Cardiac muscle cell (in vitro differentiated cells and primary cell): ENCODE results near the gene SH3PXD2A. TPM values are rescaled to one million over a fixed set of nuclear protein-coding genes. Genes with fewer than 3 reads are reported as not detected.

ENCODE experiments used
- DNase-seq, 2 donors: peaks; one replicate each; pipeline versions ENCODE4 v3.0.0 to v3.0.0-alpha.2; 2010 to 2017; ENCODE audit warnings: low read depth in 1 of 2, low spot score in 1 of 2
- H3K27ac ChIP-seq: fragments of 200-600 bp; sonication (generic); 2 replicates; pipeline ENCODE4 v1.5.1; 2016
- H3K27me3 ChIP-seq: fragments of 200-600 bp; sonication (generic); 2 replicates; pipeline ENCODE4 v1.6.0; 2016; ENCODE audit warnings: control low read depth
- H3K36me3 ChIP-seq: fragments of 200-600 bp; sonication (generic); 2 replicates; pipeline ENCODE4 v1.5.1; 2016; ENCODE audit warnings: control low read depth
- H3K4me1 ChIP-seq: fragments of 200-600 bp; sonication (generic); 2 replicates; pipeline ENCODE4 v1.8.1; 2017; ENCODE audit warnings: low read depth, mild to moderate bottlenecking, mixed run types
- H3K4me3 ChIP-seq: fragments of 200-600 bp; sonication (generic); 2 replicates; pipeline ENCODE4 v1.5.1; 2016; ENCODE audit warnings: mild to moderate bottlenecking
- H3K9me3 ChIP-seq: fragments of 200-600 bp; sonication (generic); 2 replicates; pipeline ENCODE4 v1.5.1; 2017; ENCODE audit warnings: low read depth, mild to moderate bottlenecking, control low read depth
- polyA plus RNA-seq: library from polyadenylated mRNA; unstranded; fragments of >200 nt; fragmentation: Nextera tagmentation; extraction: Ambion mirVana; gene quantifications from 2 replicates; pipeline ENCODE4 v1.2.1, GENCODE V29; 2016
- total RNA-seq: library from RNA; depleted of rRNA; stranded (reverse); fragments of >200 nt; gene quantifications from 2 replicates; pipeline ENCODE4 v1.2.3, GENCODE V29; 2016
- TF ChIP-seq, protein P1 (sequence below): IDR thresholded peaks from 2 replicates; pipeline ENCODE4 v1.5.1; 2012; ENCODE audit warnings: low read depth, mild to moderate bottlenecking, low read length

Gene SH3PXD2A
- total and polyA plus RNA-seq, 2 experiments from 2014 or later: 32.2 to 75.9 TPM

DNA sequence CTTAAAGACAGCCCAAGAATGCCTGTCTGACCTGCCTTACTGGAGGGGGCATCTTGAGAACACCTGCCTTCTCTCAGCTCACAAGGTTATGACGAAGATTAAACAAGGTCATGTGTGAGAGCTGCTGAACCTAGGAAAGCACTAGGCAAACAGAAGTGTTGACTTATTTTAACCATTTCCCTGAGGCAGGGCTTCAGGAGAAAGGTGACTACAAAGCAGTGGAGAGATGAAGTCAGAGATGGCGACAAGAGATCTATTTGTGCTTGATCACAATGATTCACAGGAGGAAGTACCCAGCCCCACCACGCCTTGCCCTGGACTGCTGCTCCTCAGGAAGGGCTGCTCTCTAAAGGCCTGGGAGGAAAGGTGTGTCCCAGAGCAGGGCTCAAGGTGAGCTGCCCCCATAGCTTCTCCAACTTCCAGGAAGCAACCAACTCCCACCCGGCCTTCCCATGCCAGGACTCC lies 34.9 kb upstream of the SH3PXD2A start:
- TF ChIP-seq, protein P1, sequence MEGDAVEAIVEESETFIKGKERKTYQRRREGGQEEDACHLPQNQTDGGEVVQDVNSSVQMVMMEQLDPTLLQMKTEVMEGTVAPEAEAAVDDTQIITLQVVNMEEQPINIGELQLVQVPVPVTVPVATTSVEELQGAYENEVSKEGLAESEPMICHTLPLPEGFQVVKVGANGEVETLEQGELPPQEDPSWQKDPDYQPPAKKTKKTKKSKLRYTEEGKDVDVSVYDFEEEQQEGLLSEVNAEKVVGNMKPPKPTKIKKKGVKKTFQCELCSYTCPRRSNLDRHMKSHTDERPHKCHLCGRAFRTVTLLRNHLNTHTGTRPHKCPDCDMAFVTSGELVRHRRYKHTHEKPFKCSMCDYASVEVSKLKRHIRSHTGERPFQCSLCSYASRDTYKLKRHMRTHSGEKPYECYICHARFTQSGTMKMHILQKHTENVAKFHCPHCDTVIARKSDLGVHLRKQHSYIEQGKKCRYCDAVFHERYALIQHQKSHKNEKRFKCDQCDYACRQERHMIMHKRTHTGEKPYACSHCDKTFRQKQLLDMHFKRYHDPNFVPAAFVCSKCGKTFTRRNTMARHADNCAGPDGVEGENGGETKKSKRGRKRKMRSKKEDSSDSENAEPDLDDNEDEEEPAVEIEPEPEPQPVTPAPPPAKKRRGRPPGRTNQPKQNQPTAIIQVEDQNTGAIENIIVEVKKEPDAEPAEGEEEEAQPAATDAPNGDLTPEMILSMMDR: no peak
- DNase-seq: no peak
- H3K4me3 ChIP-seq: no peak overlapping the region
- H3K27me3 ChIP-seq: no peaks in the 10 kb centered on the region
- no peaks in the 10 kb centered on the region for H3K4me1 ChIP-seq
- peaks cover 16% of the 10 kb centered on the region for H3K36me3 ChIP-seq
- H3K27ac ChIP-seq: no peak overlapping the region
- no peaks in the 10 kb centered on the region for H3K9me3 ChIP-seq

DNA sequence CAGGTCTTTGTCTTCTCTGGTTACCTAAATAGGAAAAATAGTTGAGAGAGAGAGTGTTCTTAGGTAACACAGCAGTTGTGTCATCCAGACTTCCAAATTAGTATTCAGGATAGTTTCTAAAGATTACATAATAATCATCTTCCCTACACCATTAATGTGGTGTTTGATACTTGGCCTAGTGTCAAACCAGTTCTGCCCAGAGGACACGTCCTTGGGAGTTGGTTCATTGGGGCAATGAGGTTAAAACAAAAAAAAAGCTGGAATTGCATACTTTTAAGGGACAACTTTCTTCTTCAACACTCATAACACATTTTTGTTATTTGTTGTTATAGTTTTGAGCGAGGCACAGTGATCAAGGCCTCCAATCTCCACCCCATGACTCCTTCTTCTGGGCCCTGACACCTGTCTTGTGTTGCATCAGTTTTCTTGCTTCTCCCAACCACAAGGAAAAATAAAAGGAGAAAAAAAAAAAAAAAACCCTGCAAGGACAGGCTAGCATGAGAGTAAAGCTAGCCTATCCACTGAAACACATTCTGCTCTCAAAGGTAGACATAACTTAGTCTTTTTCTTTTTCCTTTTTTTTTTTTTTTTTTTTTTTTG lies 33.8 kb upstream of the SH3PXD2A start:
- no peaks in the 10 kb centered on the region for H3K27me3 ChIP-seq
- no peaks in the 10 kb centered on the region for H3K9me3 ChIP-seq
- TF ChIP-seq, protein P1: no peak
- H3K27ac ChIP-seq: no peak overlapping the region
- peaks cover 16% of the 10 kb centered on the region for H3K36me3 ChIP-seq
- DNase-seq: no peak
- no peaks in the 10 kb centered on the region for H3K4me1 ChIP-seq
- no peak overlapping the region for H3K4me3 ChIP-seq

DNA sequence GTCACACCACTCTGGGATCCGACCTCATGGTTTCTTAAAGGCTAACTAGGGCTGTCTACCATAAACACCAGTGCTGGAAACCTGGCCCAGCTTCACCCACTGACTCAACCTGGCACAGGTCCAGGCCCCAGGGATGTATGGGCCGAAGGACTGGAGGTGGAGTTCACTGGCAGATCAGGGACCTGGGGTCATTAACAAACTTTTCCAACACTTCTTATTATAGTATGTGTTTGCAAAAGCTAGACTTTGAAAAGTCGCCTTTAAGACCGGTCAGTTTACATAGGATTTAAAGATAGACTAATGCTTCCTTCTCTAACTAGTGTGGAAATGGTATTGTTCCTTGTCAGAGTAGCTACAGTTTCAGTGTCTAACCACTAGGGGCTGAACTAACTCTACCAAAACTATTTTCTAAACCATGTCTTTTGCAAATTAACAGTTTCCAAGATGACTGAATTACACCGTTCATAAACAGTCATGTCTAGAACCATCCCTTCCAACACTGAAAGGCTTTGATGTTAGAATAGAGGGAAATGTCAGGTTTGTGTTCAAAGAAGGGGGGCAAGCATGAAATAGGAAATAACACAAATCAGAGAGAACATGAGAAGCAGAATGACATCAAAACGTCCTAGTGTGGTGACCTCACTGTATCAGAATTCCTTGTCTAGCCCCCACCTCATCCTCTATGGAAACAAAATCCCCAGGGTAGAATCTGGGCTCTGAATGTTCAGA lies 32.9 kb upstream of the SH3PXD2A start:
- Histone ChIP-seq H3K9me3 (no peaks in the 10 kb centered on the region), H3K36me3 (peaks cover 16% of the 10 kb centered on the region), H3K4me3 (no peak overlapping the region), H3K27ac (no peak overlapping the region), H3K4me1 (no peaks in the 10 kb centered on the region), H3K27me3 (no peaks in the 10 kb centered on the region)
- peak; percentile 42 to 83 for DNase-seq
- TF ChIP-seq, protein P1: peak; percentile 81

DNA sequence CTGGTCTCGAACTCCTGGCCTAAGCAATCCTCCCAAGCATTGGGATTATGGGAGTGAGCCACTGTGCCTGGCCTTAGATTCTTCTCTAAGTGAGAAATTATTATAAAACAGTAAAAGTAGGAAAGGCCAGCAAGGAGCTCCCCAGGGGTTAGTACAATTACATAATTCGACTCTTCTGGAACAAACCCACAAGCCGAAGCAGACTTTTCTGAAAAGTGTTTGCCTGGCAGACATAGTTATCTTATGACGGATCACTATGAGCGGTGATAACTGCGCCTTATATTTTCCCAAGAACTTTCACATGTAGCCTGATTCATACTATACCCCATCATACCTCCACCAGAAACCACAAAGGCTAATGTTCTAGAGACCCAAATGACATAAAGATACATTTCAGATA lies 30.2 kb upstream of the SH3PXD2A start:
- Histone ChIP-seq H3K27ac (no peak overlapping the region), H3K27me3 (no peaks in the 10 kb centered on the region), H3K4me3 (no peak overlapping the region), H3K36me3 (peaks cover 10% of the 10 kb centered on the region), H3K4me1 (peaks cover 21% of the 10 kb centered on the region), H3K9me3 (no peaks in the 10 kb centered on the region)
- DNase-seq: peak in 1 of 2 donors; percentile 30
- TF ChIP-seq, protein P1: no peak

DNA sequence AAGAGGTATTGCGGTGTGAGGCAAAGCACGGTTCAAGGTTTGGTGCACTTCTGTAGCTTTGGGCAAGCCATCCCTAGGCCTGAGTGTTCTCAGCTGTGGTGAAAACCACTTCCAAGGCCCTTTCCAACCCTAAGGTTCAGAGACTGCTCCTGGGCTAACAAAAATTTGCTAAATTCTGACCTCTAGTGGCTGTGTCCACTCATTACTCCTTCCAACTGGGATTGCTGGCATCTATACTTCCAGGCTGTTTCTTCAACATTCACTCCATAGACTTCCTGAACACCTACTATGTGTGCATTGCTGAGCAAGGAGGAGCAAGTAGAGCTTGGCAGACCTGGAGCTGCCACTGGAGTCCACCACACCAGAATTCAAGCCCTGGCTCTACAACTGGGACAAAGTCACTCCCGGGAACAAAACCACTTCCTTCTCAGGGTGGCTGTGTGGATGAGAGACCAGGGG lies 29.3 kb upstream of the SH3PXD2A start:
- H3K4me1 ChIP-seq: peaks cover 30% of the 10 kb centered on the region
- no peaks in the 10 kb centered on the region for H3K27me3 ChIP-seq
- H3K27ac ChIP-seq: no peak overlapping the region
- peaks cover 10% of the 10 kb centered on the region for H3K36me3 ChIP-seq
- H3K4me3 ChIP-seq: no peak overlapping the region
- TF ChIP-seq, protein P1: peak; percentile 79
- H3K9me3 ChIP-seq: no peaks in the 10 kb centered on the region
- DNase-seq: peak; percentile 72 to 76
